GM19025 (cell line): ENCODE measurements around the gene PCP2.

Experiments used
- ATAC-seq: cut with Tn5 transposase; IDR thresholded peaks from one replicate; pipeline ENCODE4 v1.9.1; 2021; ENCODE audit warnings: mild to moderate bottlenecking, low read depth, moderate library complexity; ENCODE audit not compliant: unreplicated experiment

Gene PCP2

GRCh38 chr19:7620442-7621412 is 12.8 kb downstream of the PCP2 start:
- no peak for ATAC-seq

GRCh38 chr19:7619671-7620441 is 13.7 kb downstream of the PCP2 start:
- ATAC-seq = no peak

GRCh38 chr19:7618771-7619510 is 14.6 kb downstream of the PCP2 start:
- ATAC-seq = no peak

- ATAC-seq = no peak
Observed at GRCh38 chr19:7618348-7618747, 15.2 kb downstream of the PCP2 start.

GRCh38 chr19:7617735-7618134 is 15.8 kb downstream of the PCP2 start:
- no peak for ATAC-seq

- ATAC-seq = no peak
Observed at GRCh38 chr19:7617172-7617571, 16.3 kb downstream of the PCP2 start.

GRCh38 chr19:7614859-7615741 is 18.4 kb downstream of the PCP2 start:
- ATAC-seq = no peak

- no peak for ATAC-seq
Observed at GRCh38 chr19:7612282-7613274, 20.9 kb downstream of the PCP2 start.

- ATAC-seq = no peak
Observed at GRCh38 chr19:7611541-7612279, 21.8 kb downstream of the PCP2 start.

- ATAC-seq = no peak
Observed at GRCh38 chr19:7610491-7611240, 22.9 kb downstream of the PCP2 start.

- ATAC-seq = no peak
Observed at GRCh38 chr19:7607874-7608560, 25.5 kb downstream of the PCP2 start.

GRCh38 chr19:7607212-7607873 is 26.2 kb downstream of the PCP2 start:
- no peak for ATAC-seq

- ATAC-seq = no peak
Observed at GRCh38 chr19:7606289-7606688, 27.2 kb downstream of the PCP2 start.

- no peak for ATAC-seq
Observed at GRCh38 chr19:7605490-7606222, 27.9 kb downstream of the PCP2 start.

- ATAC-seq = no peak
Observed at GRCh38 chr19:7603919-7604318, 29.6 kb downstream of the PCP2 start.
